Stimulated activated CD8-positive, alpha-beta memory T cell treated with anti-CD3 and anti-CD28 coated beads, Interleukin-15, amount 100 ng/mL, for 48 hours (primary cell): ENCODE results near the gene PCDHGB6.
"Not testable (repeated sequence)": the region's sequence is repeated elsewhere in the genome, so short reads cannot be mapped to it uniquely, and the experiment has no call there.

Source experiments
- DNase-seq, 2 donors: peaks; one replicate each; pipeline ENCODE4 v3.0.0-alpha.2; 2020; ENCODE audit warnings: low read depth in 2 of 2

The PCDHGB6 gene

GRCh38 chr5:141419074-141419880 lies 11.5 kb downstream of the PCDHGB6 start:
- DNase-seq: no peak

GRCh38 chr5:141420855-141421488 lies 13.2 kb downstream of the PCDHGB6 start, which contains the start of gene PCDHGA11:
PCDHGA11 (plus strand) TSS chr5:141421051; CDS start chr5:141421228, 177 bp downstream.
- no peak for DNase-seq

- no peak for DNase-seq
Observed at GRCh38 chr5:141421489-141421855, 13.7 kb downstream of the PCDHGB6 start.

GRCh38 chr5:141422742-141423291 lies 15.0 kb downstream of the PCDHGB6 start:
- no peak for DNase-seq

- DNase-seq: no peak
Observed at GRCh38 chr5:141427783-141428426, 20.1 kb downstream of the PCDHGB6 start.

- no peak for DNase-seq
Observed at GRCh38 chr5:141430332-141431113, 22.7 kb downstream of the PCDHGB6 start, which contains the start of gene PCDHGA12. PCDHGA12 (plus strand) TSS chr5:141430507; CDS start chr5:141430760, 253 bp downstream.

- no peak for DNase-seq
Observed at GRCh38 chr5:141431286-141431685, 23.5 kb downstream of the PCDHGB6 start.

GRCh38 chr5:141432308-141432707 lies 24.5 kb downstream of the PCDHGB6 start:
- DNase-seq: not testable (repeated sequence)

- DNase-seq: not testable (repeated sequence)
Observed at GRCh38 chr5:141432726-141433125, 24.9 kb downstream of the PCDHGB6 start.

- DNase-seq: no peak
Observed at GRCh38 chr5:141434006-141434405, 26.2 kb downstream of the PCDHGB6 start.

GRCh38 chr5:141437221-141437620 lies 29.4 kb downstream of the PCDHGB6 start:
- DNase-seq: no peak

GRCh38 chr5:141439411-141440141 lies 31.8 kb downstream of the PCDHGB6 start:
- DNase-seq: no peak

GRCh38 chr5:141440341-141440740 lies 32.5 kb downstream of the PCDHGB6 start:
- DNase-seq: no peak

- DNase-seq: no peak
Observed at GRCh38 chr5:141441571-141442170, 33.9 kb downstream of the PCDHGB6 start.
